DND-41 (cell line): ENCODE measurements around the gene COL4A1.

Experiments
- ATAC-seq: fragments of 200-7000 bp; cut with Tn5 transposase; 3 replicates; pipeline ENCODE4 v1.9.1; 2021; ENCODE audit warnings: low read depth; ENCODE audit not compliant: insufficient read depth
- DNase-seq: peaks from one replicate; pipeline ENCODE4 v3.0.0-alpha.2; 2020
- H2AFZ ChIP-seq: 2 replicates; pipeline ENCODE4 v1.6.0; 2012; ENCODE audit warnings: low read depth, low read length
- H3K27ac ChIP-seq: 2 replicates; pipeline ENCODE4 v1.5.1; 2012; ENCODE audit warnings: low read length, inconsistent platforms
- H3K27me3 ChIP-seq: fragments of 200-600 bp; sonication (generic); 2 replicates; pipeline ENCODE4 v1.6.0; 2012; ENCODE audit warnings: low read length, mild to moderate bottlenecking, inconsistent platforms; ENCODE audit not compliant: insufficient read depth, poor library complexity
- H3K36me3 ChIP-seq: 2 replicates; pipeline ENCODE4 v1.5.1; 2012; ENCODE audit warnings: low read length, inconsistent platforms; ENCODE audit not compliant: insufficient read depth
- H3K4me1 ChIP-seq: 2 replicates; pipeline ENCODE4 v1.5.1; 2012; ENCODE audit warnings: mild to moderate bottlenecking, low read length; ENCODE audit not compliant: insufficient read depth
- H3K4me2 ChIP-seq: 2 replicates; pipeline ENCODE4 v1.6.0; 2012; ENCODE audit warnings: mild to moderate bottlenecking, moderate library complexity, low read length, inconsistent platforms; ENCODE audit not compliant: insufficient read depth
- H3K4me3 ChIP-seq, 2 experiments: fragments of 200-600 bp in 1 of 2; shearing (Covaris generic) in 1 of 2; 2 replicates each; pipeline ENCODE4 v1.5.1; 2012 to 2016; ENCODE audit warnings: inconsistent platforms in 2 of 2, low read length in 2 of 2, mild to moderate bottlenecking in 2 of 2, low read depth in 1 of 2, moderate library complexity in 1 of 2
- H3K79me2 ChIP-seq: 2 replicates; pipeline ENCODE4 v1.6.0; 2012; ENCODE audit warnings: low read length, inconsistent platforms; ENCODE audit not compliant: insufficient read depth
- H3K9ac ChIP-seq: 2 replicates; pipeline ENCODE4 v1.6.0; 2012; ENCODE audit warnings: low read depth, mild to moderate bottlenecking, inconsistent platforms, low read length, moderate library complexity
- H3K9me3 ChIP-seq: 2 replicates; pipeline ENCODE4 v1.5.1; 2012; ENCODE audit warnings: low read length, moderate library complexity, mild to moderate bottlenecking, inconsistent platforms; ENCODE audit not compliant: insufficient read depth, severe bottlenecking
- H4K20me1 ChIP-seq: 2 replicates; pipeline ENCODE4 v1.6.0; 2012; ENCODE audit warnings: low read length; ENCODE audit not compliant: insufficient read depth
- EZH2 ChIP-seq: IDR thresholded peaks from 3 replicates; pipeline ENCODE4 v1.6.1; 2012; ENCODE audit warnings: borderline replicate concordance, low read depth, mild to moderate bottlenecking, moderate library complexity, low read length, inconsistent platforms; ENCODE audit not compliant: severe bottlenecking
- TF ChIP-seq, protein P1 (sequence below): IDR thresholded peaks from 2 replicates; pipeline ENCODE4 v1.5.1; 2012; ENCODE audit warnings: borderline replicate concordance, low read length, moderate library complexity, mild to moderate bottlenecking; ENCODE audit not compliant: poor library complexity, severe bottlenecking; ENCODE audit errors: extremely low read depth

COL4A1 gene

DNA sequence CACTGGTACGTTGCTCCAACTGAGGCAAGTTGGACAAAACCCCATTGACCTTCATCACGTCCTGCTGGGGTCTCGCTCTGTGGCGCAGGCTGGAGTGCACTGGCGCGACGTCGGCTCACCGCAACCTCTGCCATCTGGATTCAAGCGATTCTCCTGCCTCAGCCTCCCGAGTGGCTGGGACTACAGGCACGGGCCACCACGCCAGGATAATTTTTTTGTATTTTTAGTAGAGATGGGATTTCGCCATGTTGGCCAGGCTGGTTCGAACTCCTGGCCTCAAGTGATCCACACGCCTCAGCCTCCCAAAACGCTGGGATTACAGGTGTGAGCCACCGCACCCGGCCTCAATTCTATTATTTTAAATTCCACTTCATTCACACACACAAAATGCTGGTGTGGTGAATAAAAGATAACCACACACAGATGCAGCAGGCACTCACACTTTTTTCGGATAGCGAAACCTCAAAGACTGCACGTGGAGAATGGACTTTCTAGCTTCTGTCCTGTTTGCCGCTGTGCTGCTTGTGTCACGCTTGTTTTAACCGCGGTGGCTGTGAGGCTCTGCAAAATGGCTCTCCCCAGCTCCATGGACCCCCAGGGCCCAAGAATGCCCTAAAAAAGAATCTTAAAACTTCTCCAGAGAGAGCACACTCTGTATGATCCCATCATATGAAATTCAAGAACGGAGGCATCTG lies 58.4 kb downstream of the COL4A1 start:
- H3K4me1 ChIP-seq, result no peaks in the 10 kb centered on the region
- H3K36me3 ChIP-seq, result no peaks in the 10 kb centered on the region
- H3K4me2 ChIP-seq, result no peak overlapping the region
- H2AFZ ChIP-seq, result no peak overlapping the region
- H3K9me3 ChIP-seq, result no peaks in the 10 kb centered on the region
- no peak for DNase-seq
- no peaks in the 10 kb centered on the region for H3K79me2 ChIP-seq
- H4K20me1 ChIP-seq, result peaks cover 6% of the 10 kb centered on the region; the same call in 1 of the 2 replicates
- no peak overlapping the region for H3K4me3 ChIP-seq
- TF ChIP-seq EZH2, result no peak
- TF ChIP-seq, protein P1, sequence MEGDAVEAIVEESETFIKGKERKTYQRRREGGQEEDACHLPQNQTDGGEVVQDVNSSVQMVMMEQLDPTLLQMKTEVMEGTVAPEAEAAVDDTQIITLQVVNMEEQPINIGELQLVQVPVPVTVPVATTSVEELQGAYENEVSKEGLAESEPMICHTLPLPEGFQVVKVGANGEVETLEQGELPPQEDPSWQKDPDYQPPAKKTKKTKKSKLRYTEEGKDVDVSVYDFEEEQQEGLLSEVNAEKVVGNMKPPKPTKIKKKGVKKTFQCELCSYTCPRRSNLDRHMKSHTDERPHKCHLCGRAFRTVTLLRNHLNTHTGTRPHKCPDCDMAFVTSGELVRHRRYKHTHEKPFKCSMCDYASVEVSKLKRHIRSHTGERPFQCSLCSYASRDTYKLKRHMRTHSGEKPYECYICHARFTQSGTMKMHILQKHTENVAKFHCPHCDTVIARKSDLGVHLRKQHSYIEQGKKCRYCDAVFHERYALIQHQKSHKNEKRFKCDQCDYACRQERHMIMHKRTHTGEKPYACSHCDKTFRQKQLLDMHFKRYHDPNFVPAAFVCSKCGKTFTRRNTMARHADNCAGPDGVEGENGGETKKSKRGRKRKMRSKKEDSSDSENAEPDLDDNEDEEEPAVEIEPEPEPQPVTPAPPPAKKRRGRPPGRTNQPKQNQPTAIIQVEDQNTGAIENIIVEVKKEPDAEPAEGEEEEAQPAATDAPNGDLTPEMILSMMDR, result no peak
- ATAC-seq, result no peak
- H3K9ac ChIP-seq, result no peak overlapping the region
- H3K27me3 ChIP-seq, result peaks cover 30% of the 10 kb centered on the region
- H3K27ac ChIP-seq, result no peak overlapping the region

DNA sequence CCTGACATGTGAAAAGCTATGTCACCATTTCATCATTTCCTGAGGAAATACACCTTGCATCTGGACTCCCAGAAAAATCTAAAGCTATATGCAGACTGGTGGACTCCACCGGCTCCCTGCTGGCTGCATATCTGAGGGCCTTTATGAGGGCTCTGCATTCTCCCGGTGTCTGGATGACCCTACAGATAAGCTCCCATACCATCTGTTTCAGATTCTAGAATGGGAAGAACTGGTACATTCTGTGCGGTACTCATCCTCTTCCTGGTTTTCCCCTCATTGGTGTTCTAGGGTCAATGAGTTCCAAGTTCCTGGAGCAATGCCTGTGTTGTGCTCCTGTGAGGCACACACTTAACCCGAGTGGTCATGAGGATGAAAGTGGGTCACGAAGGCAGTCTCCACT lies 60.4 kb downstream of the COL4A1 start:
- H3K27me3 ChIP-seq, result peaks cover 33% of the 10 kb centered on the region
- no peaks in the 10 kb centered on the region for H3K4me1 ChIP-seq
- H3K9me3 ChIP-seq, result no peaks in the 10 kb centered on the region
- H3K27ac ChIP-seq, result no peak overlapping the region
- peaks cover 4% of the 10 kb centered on the region; the same call in 1 of the 2 replicates for H4K20me1 ChIP-seq
- no peaks in the 10 kb centered on the region for H3K36me3 ChIP-seq
- no peak overlapping the region for H3K4me2 ChIP-seq
- TF ChIP-seq EZH2, result no peak
- TF ChIP-seq, protein P1, result no peak
- no peak overlapping the region for H3K4me3 ChIP-seq
- H3K79me2 ChIP-seq, result no peaks in the 10 kb centered on the region
- DNase-seq, result no peak
- H3K9ac ChIP-seq, result no peak overlapping the region
- no peak overlapping the region for H2AFZ ChIP-seq
- ATAC-seq, result no peak

DNA sequence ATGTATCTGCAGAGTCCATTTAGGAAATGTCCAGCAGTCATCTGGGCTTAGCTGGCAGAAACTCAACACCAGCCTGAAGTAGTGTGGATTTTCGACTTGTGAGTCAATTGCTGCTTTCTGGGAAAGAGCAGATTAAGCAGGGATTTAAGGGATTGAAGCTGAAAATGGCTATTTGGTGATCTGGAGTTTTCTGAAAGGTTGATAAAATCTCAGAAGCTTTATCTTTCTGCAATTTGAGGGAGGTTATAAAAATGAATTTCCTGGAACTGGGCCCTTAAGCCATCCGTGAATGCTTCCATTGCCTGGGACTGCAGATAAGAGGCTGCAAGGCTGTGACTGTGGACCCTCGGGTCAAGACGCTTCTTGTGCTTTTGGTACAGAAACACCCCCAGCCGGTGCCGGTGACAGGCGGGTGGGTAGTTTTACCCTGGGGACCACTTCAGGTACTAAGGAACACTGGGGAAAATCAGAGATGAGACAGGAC lies 61.5 kb downstream of the COL4A1 start:
- no peaks in the 10 kb centered on the region for H3K9me3 ChIP-seq
- H3K4me1 ChIP-seq, result no peaks in the 10 kb centered on the region
- no peaks in the 10 kb centered on the region for H3K79me2 ChIP-seq
- ATAC-seq (no peak), DNase-seq (no peak)
- H4K20me1 ChIP-seq, result 0 out of 2 replicates have a peak, but pooled peaks cover 4% of the 10 kb centered on the region
- peaks cover 37% of the 10 kb centered on the region for H3K27me3 ChIP-seq
- no peak overlapping the region for H2AFZ ChIP-seq
- H3K27ac ChIP-seq, result no peak overlapping the region
- no peaks in the 10 kb centered on the region for H3K36me3 ChIP-seq
- H3K4me2 ChIP-seq, result no peak overlapping the region
- no peak overlapping the region for H3K9ac ChIP-seq
- TF ChIP-seq, protein P1, result no peak
- no peak overlapping the region for H3K4me3 ChIP-seq

DNA sequence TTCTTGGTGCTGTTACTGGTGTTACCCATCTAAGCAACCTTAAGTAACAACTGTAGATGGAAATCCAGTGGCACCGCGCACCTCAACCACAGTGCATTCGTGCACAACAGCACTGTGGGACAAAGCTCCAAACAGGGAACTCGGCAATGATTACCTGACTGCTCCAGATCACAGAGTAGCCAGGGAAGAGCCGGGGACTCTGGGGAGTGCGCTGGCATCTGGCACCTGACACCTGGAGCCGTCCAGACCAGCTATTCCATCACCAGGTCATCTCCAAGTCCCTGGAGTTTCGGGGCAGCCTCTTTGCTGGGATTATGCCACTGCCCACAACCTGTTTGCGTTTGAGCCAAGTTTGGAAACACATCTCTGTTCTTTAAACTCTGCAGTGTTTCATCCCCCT lies 62.0 kb downstream of the COL4A1 start:
- Histone ChIP-seq H4K20me1 (0 out of 2 replicates have a peak, but pooled peaks cover 7% of the 10 kb centered on the region), H3K27me3 (peaks cover 41% of the 10 kb centered on the region), H3K4me2 (no peak overlapping the region), H2AFZ (no peak overlapping the region), H3K27ac (no peak overlapping the region), H3K4me3 (no peak overlapping the region), H3K36me3 (no peaks in the 10 kb centered on the region), H3K4me1 (no peaks in the 10 kb centered on the region), H3K9me3 (no peaks in the 10 kb centered on the region), H3K9ac (no peak overlapping the region), H3K79me2 (no peaks in the 10 kb centered on the region)
- TF ChIP-seq, protein P1, result no peak
- TF ChIP-seq EZH2, result no peak
- no peak for DNase-seq
- no peak for ATAC-seq
